SKM-1 treated with dmso at 0.1 percent for 144 hours (cell line): ENCODE measurements around the gene EPS8L3.
"Not testable (repeated sequence)": the region's sequence is repeated elsewhere in the genome, so short reads cannot be mapped to it uniquely, and the experiment has no call there.

Experiments
- DNase-seq: peaks from one replicate; lab custom pipeline; 2025; ENCODE audit not compliant: unreplicated experiment; lab: John Stamatoyannopoulos, UW

EPS8L3 gene

GRCh38 chr1:109765483-109765815, 1.7 kb upstream of the EPS8L3 start:
- no peak for DNase-seq

GRCh38 chr1:109764561-109765482, 1.1 kb upstream of the EPS8L3 start:
- no peak for DNase-seq

DNA sequence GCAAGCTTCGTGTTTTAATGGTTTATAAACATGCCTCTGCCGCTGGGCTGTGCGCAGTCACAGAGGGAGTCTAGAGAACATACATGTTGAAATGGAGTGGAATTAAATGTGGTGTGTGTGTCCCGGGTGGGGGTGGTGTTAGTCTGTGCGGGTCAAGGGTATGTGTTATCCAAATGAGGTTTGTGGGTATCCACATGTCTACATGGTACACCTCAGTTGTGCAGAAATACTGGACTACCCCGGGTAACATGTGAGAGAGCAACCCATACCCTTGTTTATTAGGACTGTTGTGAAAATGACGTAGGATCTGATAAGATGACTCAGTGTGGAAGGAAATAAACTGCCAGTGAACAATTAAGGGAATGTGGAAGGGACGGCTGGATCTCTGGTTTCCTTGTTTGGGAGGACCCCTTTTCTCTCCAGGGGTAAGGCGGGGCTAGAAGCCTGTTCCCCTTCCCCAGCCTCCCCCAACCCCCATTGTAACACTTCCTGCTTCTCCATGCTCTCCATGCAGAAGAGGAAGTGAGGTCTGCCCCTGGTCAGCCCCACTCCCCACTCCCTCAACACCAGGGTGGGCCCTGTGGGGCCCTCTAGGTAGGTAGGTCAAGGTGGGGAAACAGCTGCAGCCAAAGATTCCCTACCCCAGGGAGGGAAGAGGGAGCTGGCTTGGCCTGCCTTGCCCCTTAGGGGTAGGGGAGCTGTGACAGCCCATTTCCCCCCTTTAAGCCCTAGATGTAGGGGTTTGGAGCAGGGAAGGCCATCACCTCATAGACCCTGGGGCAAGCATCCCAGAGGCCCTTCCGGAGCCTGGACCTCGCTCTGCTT, 690 bp downstream of the EPS8L3 start:
- DNase-seq, result peak; percentile 72

GRCh38 chr1:109762039-109762585, 1.6 kb downstream of the EPS8L3 start:
- no peak for DNase-seq

- DNase-seq, result no peak
Observed at GRCh38 chr1:109761227-109762038, 2.3 kb downstream of the EPS8L3 start.

GRCh38 chr1:109760581-109761226, 3.0 kb downstream of the EPS8L3 start:
- no peak for DNase-seq

GRCh38 chr1:109759513-109760334, 4.0 kb downstream of the EPS8L3 start:
- DNase-seq, result peak; percentile 22

- no peak for DNase-seq
Observed at GRCh38 chr1:109757936-109758786, 5.6 kb downstream of the EPS8L3 start.

- DNase-seq, result no peak
Observed at GRCh38 chr1:109756848-109757521, 6.7 kb downstream of the EPS8L3 start.

DNA sequence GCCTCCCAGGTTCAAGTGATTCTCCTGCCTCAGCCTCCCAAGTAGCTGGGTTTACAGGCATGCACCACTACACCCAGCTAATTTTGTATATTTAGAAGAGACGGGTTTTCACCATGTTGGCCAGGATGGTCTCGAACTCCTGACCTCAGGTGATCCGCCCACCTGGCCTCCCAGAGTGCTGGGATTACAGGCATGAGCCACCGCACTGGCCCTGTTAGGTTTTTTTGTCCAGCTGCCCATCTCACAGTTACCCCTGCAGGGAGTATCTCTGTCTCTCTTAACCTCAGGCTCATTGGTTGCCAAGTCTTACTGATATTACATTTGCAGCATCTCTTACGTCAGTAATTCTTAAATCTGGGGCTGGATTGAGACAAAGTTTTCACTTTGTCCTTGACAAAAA, 7.4 kb downstream of the EPS8L3 start:
- DNase-seq, result not testable (repeated sequence)

DNA sequence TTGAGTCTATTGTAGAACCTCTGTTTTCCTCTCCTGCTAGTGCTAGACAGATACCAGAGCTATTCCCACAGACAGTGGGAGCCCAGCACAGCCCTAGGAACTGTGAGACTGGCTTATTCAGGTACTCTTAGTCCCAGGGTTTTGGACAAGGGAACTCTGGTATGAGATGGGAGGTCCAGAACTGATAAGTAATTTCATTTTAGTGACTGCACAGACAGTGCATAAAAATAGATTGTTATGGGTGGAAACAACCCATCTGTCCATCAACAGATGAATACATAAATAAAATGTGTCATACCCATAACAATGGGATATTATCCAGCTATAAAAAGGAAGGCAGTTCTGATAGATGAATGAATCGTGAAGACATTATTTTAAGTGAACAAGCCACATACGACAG, 9.0 kb downstream of the EPS8L3 start:
- DNase-seq, result no peak

- no peak for DNase-seq
Observed at GRCh38 chr1:109751531-109752260, 12.0 kb downstream of the EPS8L3 start.

DNA sequence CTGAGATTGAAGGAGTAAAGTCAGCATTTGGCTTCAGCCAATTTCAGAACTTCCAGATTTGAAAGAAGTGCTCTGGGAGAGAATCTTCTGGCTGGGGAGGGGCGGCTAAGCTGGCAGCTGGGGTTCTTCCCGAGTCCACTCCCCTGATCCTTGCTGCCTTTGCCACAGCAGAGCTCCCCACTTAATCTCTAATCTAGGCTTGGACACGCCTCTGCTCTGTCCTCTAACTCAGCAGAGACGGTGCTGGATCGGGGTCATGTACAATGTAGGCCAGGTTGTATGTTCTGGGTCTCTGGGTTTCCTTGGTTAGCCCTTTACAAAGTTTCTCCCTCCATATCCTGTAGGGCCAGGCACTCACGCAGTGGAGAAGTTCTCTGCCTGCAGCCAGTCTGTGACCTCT, 12.8 kb downstream of the EPS8L3 start:
- no peak for DNase-seq

DNA sequence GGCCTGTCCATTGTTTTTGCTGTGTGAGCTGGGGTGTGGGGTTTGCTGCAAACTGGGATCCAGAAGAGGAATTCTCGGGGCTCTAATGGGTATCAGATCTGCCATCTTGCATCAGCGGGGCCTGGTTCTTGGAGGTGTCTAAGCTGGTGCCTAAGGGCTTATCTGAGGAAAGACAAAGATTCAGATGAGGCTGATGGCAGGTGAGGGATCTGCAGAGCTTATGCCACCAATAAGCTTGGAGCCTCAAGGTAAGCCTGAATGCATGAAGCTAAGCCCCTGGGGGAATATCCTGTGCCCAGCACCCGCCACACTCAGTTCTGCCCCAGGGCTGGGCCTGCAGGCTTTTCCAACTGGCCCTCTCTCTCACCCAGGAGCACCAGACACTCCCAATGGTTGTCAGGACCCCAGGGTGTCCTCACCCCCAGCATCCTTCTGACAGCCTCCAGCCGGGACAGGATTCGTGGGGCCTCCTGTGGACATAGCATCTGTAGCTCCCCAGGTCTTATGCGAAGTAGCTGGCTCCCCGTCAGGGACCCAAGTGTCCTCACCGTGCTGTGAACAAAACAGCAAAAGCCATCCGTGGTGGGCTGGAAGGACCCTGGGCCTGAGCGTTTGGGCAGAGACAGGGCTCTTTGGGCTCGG, 13.4 kb downstream of the EPS8L3 start:
- no peak for DNase-seq

DNA sequence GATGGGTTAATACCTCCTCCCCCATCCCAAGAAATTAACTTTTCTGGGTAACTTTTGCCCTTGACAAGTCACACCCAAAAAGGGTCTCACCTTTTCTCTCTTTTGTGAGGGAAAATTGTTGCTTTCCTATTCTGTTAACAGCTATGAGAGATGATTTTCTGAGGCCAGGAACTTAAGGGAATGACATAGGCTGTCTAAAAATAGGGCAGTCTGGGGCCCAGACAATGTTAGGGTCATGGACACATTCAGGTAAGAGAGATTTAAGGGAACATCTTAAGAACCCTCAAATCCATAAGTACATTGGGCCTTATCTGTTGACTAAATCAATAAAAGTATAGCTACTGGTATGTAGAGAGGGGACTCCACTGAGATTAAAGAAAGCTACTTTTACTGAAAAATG, 14.5 kb downstream of the EPS8L3 start:
- no peak for DNase-seq

DNA sequence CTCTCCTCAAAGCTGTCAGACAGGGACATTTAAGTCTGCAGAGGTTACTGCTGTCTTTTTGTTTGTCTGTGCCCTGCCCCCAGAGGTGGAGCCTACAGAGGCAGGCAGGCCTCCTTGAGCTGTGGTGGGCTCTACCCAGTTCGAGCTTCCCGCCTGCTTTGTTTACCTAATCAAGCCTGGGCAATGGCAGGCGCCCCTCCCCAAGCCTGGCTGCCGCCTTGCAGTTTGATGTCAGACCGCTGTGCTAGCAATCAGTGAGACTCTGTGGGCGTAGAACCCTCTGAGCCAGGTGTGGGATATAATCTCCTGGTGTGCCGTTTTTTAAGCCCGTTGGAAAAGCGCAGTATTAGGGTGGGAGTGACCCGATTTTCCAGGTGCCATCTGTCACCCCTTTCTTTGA, 15.4 kb downstream of the EPS8L3 start:
- DNase-seq, result not testable (repeated sequence)
